GM23338 (cell line): ENCODE data around the gene DCDC1. TPM values are rescaled to one million over a fixed set of nuclear protein-coding genes. Genes with fewer than 3 reads are reported as not detected.

Experiments used
- ATAC-seq: fragments of 200-7000 bp; cut with Tn5 transposase; 3 replicates; pipeline ENCODE4 v1.9.1; 2020
- DNase-seq: peaks from one replicate; pipeline ENCODE4 v3.0.0-alpha.2; 2015; ENCODE audit warnings: low spot score
- H2AFZ ChIP-seq: fragments of 200-600 bp; sonication (generic); 2 replicates; pipeline ENCODE4 v1.8.0; 2016; ENCODE audit warnings: antibody characterized with exemption, mild to moderate bottlenecking, moderate library complexity
- H3F3A ChIP-seq: fragments of 200-600 bp; sonication (generic); replicated peaks from 2 replicates; pipeline ENCODE4 v1.8.0; 2017; ENCODE audit warnings: antibody characterized with exemption, mixed run types, low read depth
- H3K27ac ChIP-seq: fragments of 200-600 bp; sonication (generic); 2 replicates; pipeline ENCODE4 v1.6.1; 2016; ENCODE audit warnings: low read depth
- H3K27me3 ChIP-seq: fragments of 200-600 bp; sonication (generic); 2 replicates; pipeline ENCODE4 v1.8.0; 2016; ENCODE audit warnings: mild to moderate bottlenecking, mixed run types, moderate library complexity; ENCODE audit not compliant: insufficient read depth
- H3K36me3 ChIP-seq: fragments of 200-600 bp; sonication (generic); 2 replicates; pipeline ENCODE4 v1.8.0; 2016; ENCODE audit warnings: mild to moderate bottlenecking; ENCODE audit not compliant: insufficient read depth
- H3K4me1 ChIP-seq: fragments of 200-600 bp; sonication (generic); 2 replicates; pipeline ENCODE4 v1.8.0; 2016; ENCODE audit warnings: mild to moderate bottlenecking, moderate library complexity; ENCODE audit not compliant: insufficient read depth
- H3K4me2 ChIP-seq: fragments of 200-600 bp; sonication (generic); 2 replicates; pipeline ENCODE4 v1.7.1; 2017; ENCODE audit warnings: mixed run types
- H3K4me3 ChIP-seq: fragments of 200-600 bp; sonication (generic); 2 replicates; pipeline ENCODE4 v1.6.1; 2016; ENCODE audit warnings: mixed run types
- H3K79me2 ChIP-seq: fragments of 200-600 bp; sonication (generic); replicated peaks from 2 replicates; pipeline ENCODE4 v1.8.0; 2017; ENCODE audit warnings: mild to moderate bottlenecking; ENCODE audit not compliant: insufficient read depth
- H3K9me2 ChIP-seq: fragments of 200-600 bp; sonication (generic); 2 replicates; pipeline ENCODE4 v1.8.0; 2017; ENCODE audit not compliant: insufficient read depth
- H4K20me1 ChIP-seq: fragments of 200-600 bp; sonication (generic); replicated peaks from 2 replicates; pipeline ENCODE4 v1.8.0; 2017; ENCODE audit warnings: mild to moderate bottlenecking; ENCODE audit not compliant: insufficient read depth
- H3K27ac Mint-ChIP-seq: 2 replicates; pipeline ENCODE4 v1.8.0; 2020; ENCODE audit warnings: inconsistent platforms, mild to moderate bottlenecking, moderate library complexity, mixed read lengths
- H3K27me3 Mint-ChIP-seq: 3 replicates; pipeline ENCODE4 v1.8.0; 2022; ENCODE audit warnings: low read depth, mild to moderate bottlenecking, moderate library complexity, mixed read lengths, inconsistent platforms; ENCODE audit not compliant: insufficient read depth, poor library complexity
- H3K36me3 Mint-ChIP-seq: 3 replicates; pipeline ENCODE4 v1.8.0; 2021; ENCODE audit warnings: low read depth, mild to moderate bottlenecking, inconsistent platforms, moderate library complexity, mixed read lengths
- H3K4me1 Mint-ChIP-seq: 3 replicates; pipeline ENCODE4 v1.8.0; 2020; ENCODE audit warnings: mild to moderate bottlenecking, inconsistent platforms, mixed read lengths
- H3K4me3 Mint-ChIP-seq: 3 replicates; pipeline ENCODE4 v1.8.0; 2021; ENCODE audit warnings: moderate library complexity, mild to moderate bottlenecking, inconsistent platforms, mixed read lengths
- H3K9me3 Mint-ChIP-seq: 3 replicates; pipeline ENCODE4 v1.8.0; 2020; ENCODE audit warnings: moderate library complexity, mild to moderate bottlenecking, inconsistent platforms, mixed read lengths
- CTCF ChIP-seq, 2 experiments: fragments of 200-600 bp in 1 of 2; sonication (generic) in 1 of 2; conservative IDR thresholded peaks; 2 replicates each; pipeline versions ENCODE4 v1.5.1 to v1.6.1; 2016 to 2017; ENCODE audit warnings: antibody characterized with exemption in 2 of 2, low read depth in 2 of 2, mild to moderate bottlenecking in 2 of 2, moderate library complexity in 1 of 2
- EZH2 ChIP-seq: fragments of 200-600 bp; sonication (generic); IDR thresholded peaks from one replicate; pipeline ENCODE4 v1.8.0; 2017; ENCODE audit warnings: antibody characterized with exemption, mild to moderate bottlenecking, low read depth; ENCODE audit not compliant: unreplicated experiment
- EZH2phosphoT487 ChIP-seq: fragments of 200-600 bp; sonication (generic); IDR thresholded peaks from one replicate; pipeline ENCODE4 v1.8.1; 2018; ENCODE audit warnings: antibody characterized with exemption; ENCODE audit not compliant: unreplicated experiment
- JUNB ChIP-seq: IDR thresholded peaks from one replicate; pipeline ENCODE4 v1.6.1; 2016; ENCODE audit warnings: antibody characterized with exemption; ENCODE audit not compliant: unreplicated experiment
- NANOG ChIP-seq: IDR thresholded peaks from 2 replicates; pipeline ENCODE4 v1.6.1; 2016; ENCODE audit warnings: antibody characterized with exemption, borderline replicate concordance
- STAT1 ChIP-seq: IDR thresholded peaks from one replicate; pipeline ENCODE4 v1.6.1; 2016; ENCODE audit warnings: antibody characterized with exemption; ENCODE audit not compliant: unreplicated experiment
- ZNF114 ChIP-seq: fragments of 250-450 bp; sonication (Bioruptor Pico); IDR thresholded peaks from 2 replicates; pipeline ENCODE4 v1.5.0; 2020; ENCODE audit warnings: mild to moderate bottlenecking, moderate library complexity
- ZNF331 ChIP-seq: fragments of 250-450 bp; sonication (Bioruptor Pico); IDR thresholded peaks from 2 replicates; pipeline ENCODE4 v1.5.0; 2020; ENCODE audit warnings: low read depth, mild to moderate bottlenecking, moderate library complexity
- ZNF462 ChIP-seq: fragments of 250-450 bp; sonication (Bioruptor Pico); IDR thresholded peaks from 2 replicates; pipeline ENCODE4 v1.5.0; 2020; ENCODE audit warnings: mild to moderate bottlenecking, moderate library complexity
- polyA plus RNA-seq: library from polyadenylated mRNA; unstranded; fragments of >200 nt; fragmentation: Nextera tagmentation; extraction: Ambion mirVana; gene quantifications from 2 replicates; pipeline ENCODE4 v1.2.1, GENCODE V29; 2016
- total RNA-seq: library from RNA; depleted of rRNA; stranded (reverse); fragments of >200 nt; shearing (Covaris generic); gene quantifications from 2 replicates; pipeline ENCODE4 v1.2.3, GENCODE V29; 2014
- TF ChIP-seq, protein P1 (sequence below): IDR thresholded peaks from one replicate; pipeline ENCODE4 v1.6.1; 2018; ENCODE audit warnings: antibody characterized with exemption; ENCODE audit not compliant: unreplicated experiment

The DCDC1 gene
- total and polyA plus RNA-seq, 2 experiments from 2014 or later: 0.56 to 0.58 TPM

GRCh38 chr11:30908272-30908671 is 461.3 kb downstream of the DCDC1 start (continued):
- TF ChIP-seq, protein P1, sequence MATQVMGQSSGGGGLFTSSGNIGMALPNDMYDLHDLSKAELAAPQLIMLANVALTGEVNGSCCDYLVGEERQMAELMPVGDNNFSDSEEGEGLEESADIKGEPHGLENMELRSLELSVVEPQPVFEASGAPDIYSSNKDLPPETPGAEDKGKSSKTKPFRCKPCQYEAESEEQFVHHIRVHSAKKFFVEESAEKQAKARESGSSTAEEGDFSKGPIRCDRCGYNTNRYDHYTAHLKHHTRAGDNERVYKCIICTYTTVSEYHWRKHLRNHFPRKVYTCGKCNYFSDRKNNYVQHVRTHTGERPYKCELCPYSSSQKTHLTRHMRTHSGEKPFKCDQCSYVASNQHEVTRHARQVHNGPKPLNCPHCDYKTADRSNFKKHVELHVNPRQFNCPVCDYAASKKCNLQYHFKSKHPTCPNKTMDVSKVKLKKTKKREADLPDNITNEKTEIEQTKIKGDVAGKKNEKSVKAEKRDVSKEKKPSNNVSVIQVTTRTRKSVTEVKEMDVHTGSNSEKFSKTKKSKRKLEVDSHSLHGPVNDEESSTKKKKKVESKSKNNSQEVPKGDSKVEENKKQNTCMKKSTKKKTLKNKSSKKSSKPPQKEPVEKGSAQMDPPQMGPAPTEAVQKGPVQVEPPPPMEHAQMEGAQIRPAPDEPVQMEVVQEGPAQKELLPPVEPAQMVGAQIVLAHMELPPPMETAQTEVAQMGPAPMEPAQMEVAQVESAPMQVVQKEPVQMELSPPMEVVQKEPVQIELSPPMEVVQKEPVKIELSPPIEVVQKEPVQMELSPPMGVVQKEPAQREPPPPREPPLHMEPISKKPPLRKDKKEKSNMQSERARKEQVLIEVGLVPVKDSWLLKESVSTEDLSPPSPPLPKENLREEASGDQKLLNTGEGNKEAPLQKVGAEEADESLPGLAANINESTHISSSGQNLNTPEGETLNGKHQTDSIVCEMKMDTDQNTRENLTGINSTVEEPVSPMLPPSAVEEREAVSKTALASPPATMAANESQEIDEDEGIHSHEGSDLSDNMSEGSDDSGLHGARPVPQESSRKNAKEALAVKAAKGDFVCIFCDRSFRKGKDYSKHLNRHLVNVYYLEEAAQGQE: no peak
- TF ChIP-seq EZH2: no peak
- TF ChIP-seq EZH2phosphoT487: no peak

DNA sequence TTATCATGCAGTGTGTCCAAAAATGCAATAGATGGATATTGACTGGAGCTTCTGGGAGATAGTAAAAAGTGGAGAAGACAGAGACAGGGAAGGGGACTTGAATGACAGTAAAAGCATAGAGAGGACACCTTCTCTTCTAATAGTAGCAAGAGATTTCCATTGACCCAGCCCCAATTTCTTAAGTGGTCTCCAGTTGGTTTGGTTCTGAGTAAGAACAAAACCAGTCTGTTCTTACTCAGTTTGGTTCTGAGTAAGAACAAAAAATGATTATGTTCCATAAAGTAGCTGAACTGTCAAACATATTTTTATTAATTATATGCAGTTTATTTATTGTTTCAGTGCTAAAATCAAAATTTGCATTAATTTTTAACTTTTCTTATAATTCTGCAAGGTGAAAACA is 466.6 kb downstream of the DCDC1 start:
- Histone ChIP-seq H4K20me1 (no peaks in the 10 kb centered on the region), H3K9me2 (no peaks in the 10 kb centered on the region), H3K4me1 (no peaks in the 10 kb centered on the region), H3K27ac (no peak overlapping the region), H3K79me2 (no peaks in the 10 kb centered on the region), H3F3A (no peaks in the 10 kb centered on the region), H3K4me2 (no peak overlapping the region), H3K4me3 (no peak overlapping the region), H3K27me3 (no peaks in the 10 kb centered on the region), H3K36me3 (no peaks in the 10 kb centered on the region), H2AFZ (no peak overlapping the region)
- H3K36me3 Mint-ChIP-seq: no peaks in the 10 kb centered on the region
- no peak overlapping the region for H3K27ac Mint-ChIP-seq
- no peak for DNase-seq
- H3K9me3 Mint-ChIP-seq: no peaks in the 10 kb centered on the region
- H3K4me3 Mint-ChIP-seq: no peak overlapping the region
- no peak for ATAC-seq
- H3K4me1 Mint-ChIP-seq: peaks cover 4% of the 10 kb centered on the region; the same call in 2 of the 3 replicates
- peaks cover 2% of the 10 kb centered on the region for H3K27me3 Mint-ChIP-seq
- TF ChIP-seq NANOG (no peak), CTCF (conservative IDR thresholded peaks at IDR 0.05; ENCODE audit: low read depth in 2 of 2) (no peak), ZNF462 (CRISPR knock-in tag) (no peak), EZH2phosphoT487 (no peak), EZH2 (no peak), ZNF114 (CRISPR knock-in tag) (no peak), STAT1 (no peak), ZNF331 (CRISPR knock-in tag) (no peak), JUNB (no peak)
- TF ChIP-seq, protein P1: no peak
